Ramos (cell line): ENCODE results near the gene LRRC25.
"Not testable (repeated sequence)": the region's sequence is repeated elsewhere in the genome, so short reads cannot be mapped to it uniquely, and the experiment has no call there.

Source experiments
- in situ Hi-C: fragments of 300-500 bp; cut with MboI; formaldehyde crosslinking; loops from one replicate; pipeline ENCODE4 v1.14.3; 2022; ENCODE audit warnings: low sequenced_read_pairs; ENCODE audit not compliant: unreplicated experiment

LRRC25 gene

DNA sequence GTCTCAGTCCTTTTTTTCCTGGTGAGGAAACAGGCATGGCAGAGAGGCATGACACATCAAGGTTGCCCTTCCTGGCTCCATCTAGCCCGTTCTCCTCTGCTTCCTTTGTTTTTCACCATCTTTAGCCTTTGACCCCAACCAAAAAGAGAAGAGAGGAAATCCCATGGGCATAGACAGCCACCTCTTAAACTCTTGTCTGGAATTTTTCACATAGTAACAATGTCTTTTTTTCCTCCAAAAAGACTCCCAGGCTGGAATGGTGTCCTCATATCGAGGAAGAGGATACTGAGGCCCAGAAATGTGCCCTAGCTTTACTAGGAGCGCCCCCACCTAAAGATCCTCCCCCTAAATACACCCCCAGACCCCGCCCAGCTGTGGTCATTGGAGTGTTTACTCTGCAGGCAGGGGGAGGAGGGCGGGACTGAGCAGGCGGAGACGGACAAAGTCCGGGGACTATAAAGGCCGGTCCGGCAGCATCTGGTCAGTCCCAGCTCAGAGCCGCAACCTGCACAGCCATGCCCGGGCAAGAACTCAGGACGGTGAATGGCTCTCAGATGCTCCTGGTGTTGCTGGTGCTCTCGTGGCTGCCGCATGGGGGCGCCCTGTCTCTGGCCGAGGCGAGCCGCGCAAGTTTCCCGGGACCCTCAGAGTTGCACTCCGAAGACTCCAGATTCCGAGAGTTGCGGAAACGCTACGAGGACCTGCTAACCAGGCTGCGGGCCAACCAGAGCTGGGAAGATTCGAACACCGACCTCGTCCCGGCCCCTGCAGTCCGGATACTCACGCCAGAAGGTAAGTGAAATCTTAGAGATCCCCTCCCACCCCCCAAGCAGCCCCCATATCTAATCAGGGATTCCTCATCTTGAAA lies 11.5 kb downstream of the LRRC25 start, which contains the start of gene GDF15:
TSS of gene GDF15 (plus strand) at position 484 of the 868 bp plus-strand sequence. CDS start at position 516, 32 bp downstream.
- in situ Hi-C loops = no loop called here

DNA sequence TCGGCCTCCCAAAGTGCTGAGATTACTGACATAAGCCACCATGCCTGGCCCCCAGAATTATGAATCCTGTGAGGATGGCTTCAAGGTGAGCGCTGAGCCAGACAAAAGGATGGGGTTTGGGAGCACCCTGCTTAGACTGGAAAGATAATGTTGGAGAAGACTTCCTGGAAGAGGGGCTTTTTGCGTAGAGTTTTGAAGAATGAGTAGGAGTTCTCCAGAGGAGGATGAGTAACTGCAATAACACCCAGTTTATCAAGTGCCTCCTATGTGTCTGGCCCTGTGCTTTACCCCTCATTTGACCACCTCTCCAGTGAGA lies 12.1 kb downstream of the LRRC25 start:
- in situ Hi-C loops = no loop called here

DNA sequence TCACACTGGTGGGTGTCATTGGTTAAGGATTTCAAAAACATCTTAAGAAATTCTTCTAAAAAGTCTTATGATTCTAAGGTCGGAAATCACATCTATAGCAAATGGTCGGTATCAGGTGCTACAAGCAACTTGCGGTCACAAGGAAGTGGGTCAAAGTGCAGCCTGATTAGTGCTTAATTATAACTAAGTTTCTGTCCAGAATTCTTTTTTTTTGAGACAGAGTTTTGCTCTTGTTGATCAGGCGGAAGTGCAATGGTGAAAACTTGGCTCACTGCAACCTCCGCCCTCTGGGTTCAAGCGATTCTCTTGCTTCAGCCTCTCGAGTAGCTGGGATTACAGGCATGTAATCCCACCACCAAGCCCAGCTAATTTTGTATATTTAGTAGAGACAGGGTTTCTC lies 12.6 kb downstream of the LRRC25 start:
- in situ Hi-C loops = no loop called here

DNA sequence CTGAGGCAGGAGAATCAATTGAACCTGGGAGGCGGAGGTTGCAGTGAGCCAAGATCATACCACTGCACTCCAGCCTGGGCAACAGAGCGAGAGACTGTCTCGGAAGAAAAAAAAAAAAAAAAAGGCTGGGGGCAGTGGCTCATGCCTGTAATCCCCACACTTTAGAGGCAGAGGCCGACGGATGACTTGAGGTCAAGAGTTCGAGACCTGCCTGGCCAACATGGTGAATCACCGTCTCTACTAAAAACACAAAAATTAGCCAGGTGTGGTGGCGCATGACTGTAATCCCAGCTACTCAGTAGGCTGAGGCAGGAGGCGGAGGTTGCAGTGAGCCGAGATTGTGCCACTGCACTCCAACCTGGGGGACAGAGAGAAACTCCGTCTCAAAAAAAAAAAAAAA lies 13.8 kb downstream of the LRRC25 start:
- in situ Hi-C loops = not testable (repeated sequence)

DNA sequence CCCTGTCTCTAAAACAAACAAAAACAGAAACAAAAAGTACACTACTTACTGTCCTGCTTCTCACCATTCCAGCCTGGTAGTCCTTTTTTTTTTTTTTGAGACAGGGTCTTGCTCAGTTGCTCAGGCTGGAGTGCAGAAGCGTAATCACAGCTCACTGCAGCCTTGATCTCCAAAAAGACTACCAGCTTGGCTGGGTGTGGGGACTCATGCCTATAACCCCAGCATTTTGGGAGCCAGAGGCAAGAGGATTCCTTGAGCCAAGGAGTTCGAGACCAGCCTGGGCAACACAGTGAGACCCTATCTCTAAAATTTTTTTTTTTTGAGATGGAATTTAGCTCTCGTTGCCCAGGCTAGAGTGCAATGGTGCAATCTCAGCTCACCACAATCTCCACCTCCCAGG lies 16.6 kb downstream of the LRRC25 start:
- in situ Hi-C loops = no loop called here

DNA sequence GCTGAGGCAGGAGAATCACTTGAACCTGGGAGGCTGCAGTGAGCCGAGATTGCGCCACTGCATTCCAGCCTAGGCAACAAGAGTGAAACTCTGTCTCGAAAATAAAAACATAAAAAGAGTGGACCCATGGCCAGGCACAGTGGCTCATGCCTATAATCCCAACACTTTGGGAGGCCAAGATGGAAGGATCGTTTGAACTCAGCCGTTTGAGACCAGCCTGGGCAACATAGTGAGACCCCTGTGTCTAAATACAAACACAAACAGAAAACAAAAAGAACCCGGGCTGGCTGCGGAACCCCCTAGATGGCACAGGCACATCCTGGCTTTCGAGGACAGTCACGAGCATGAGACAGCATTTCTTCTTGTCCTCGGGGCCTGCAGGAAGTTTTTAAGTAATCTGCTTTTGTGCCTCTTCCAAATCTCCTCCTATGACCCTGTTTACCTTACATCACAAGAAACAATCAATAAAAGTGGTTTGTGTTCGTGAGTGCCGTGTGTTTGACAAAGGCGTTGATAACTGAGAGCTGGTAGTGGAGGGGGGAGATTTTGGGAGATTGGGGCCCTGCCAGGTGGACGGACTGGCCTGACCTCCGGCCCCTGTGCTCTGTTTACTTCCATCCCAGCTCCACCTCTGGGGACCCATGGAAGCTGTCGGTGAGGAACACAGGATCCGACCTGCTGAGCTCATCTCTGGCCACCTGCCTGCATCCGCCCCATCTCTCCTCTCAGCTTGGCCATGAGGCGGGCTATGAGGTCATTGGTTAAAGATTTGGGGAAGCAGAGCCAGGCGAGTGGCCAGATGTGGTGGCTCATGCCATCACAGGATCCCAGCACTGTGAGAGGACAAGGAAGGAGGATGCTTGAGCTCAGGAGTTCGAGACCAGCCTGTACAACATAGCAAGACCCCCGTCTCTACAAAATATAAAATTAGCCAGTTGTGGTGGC lies 17.3 kb downstream of the LRRC25 start:
- in situ Hi-C loops = no loop called here

DNA sequence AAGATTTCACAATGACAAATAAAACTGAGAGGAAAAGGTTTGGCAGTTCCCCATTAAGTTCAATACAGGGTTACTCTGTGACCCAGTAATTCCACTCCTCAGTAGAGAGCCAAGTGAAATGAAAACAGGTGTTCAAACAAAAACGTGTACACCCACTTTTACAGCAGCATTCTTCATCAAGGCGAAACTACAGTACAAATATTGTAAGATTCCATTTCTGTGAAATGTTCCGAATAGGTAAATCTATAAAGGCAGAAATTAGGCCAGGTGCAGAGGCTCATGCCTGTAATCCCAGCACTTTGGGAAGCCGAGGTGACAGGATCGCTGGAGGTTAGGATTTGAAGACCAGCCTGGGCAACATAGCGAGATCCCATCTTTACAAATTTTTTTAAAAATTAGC lies 20.4 kb downstream of the LRRC25 start:
- in situ Hi-C loops = no loop called here

DNA sequence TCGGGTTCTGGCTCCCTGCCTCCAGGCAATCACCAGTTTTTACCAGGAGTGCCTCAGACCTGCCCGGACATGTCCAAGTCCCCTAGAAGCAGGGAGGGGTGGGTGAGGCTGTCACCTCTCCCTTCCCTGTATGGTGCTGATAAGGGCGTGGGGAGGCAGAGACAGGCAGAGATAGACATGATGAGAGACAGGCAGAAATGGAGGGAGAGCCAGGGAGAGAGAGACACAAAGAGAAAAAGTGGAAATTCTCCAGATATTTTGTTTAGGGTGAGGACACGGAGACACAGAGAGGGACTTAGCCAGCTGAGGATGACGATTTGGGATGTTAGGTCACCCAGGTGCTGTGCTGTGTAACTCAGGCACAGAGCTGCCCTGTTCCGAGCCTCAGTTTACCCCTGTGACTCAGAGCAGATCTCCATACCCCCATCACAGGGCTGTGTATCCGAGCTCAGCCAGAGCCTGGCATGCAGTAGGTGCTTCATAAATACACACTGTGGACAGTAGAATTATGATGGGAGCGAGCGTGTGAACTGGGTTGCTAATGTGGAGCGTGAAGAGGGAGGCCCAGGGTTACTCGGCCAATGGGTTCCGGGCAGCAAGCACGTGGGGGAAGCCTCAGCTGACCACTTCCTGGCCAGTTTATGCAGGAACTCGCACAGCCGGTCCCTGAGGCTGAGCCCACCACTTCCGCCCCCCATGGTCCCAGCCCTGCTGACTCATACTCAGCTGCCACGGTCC lies 23.4 kb downstream of the LRRC25 start:
- in situ Hi-C loops = no loop called here

DNA sequence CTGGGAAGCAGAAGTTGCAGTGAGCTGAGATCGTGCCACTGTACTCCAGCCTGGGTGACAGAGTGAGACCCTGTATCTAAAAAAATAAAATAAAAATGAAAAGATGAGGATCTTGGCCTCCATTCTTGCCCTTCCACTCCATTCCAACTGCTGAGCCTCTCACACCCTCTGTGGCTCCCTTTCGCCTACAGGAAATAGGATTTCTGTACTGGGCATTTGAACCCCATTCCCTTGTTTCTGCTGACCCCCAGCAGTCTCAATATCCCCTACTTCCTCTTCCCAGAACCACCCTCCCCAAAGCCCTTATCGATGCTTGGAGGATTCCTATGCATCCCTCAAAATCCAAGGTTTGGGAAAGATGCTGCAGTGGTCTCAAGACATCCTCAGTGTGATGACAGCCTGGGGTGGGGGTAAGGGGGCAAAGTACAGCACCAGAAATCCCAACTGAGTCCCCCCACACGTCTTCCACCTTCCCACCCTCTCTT lies 24.0 kb downstream of the LRRC25 start:
- in situ Hi-C loops = no loop called here

DNA sequence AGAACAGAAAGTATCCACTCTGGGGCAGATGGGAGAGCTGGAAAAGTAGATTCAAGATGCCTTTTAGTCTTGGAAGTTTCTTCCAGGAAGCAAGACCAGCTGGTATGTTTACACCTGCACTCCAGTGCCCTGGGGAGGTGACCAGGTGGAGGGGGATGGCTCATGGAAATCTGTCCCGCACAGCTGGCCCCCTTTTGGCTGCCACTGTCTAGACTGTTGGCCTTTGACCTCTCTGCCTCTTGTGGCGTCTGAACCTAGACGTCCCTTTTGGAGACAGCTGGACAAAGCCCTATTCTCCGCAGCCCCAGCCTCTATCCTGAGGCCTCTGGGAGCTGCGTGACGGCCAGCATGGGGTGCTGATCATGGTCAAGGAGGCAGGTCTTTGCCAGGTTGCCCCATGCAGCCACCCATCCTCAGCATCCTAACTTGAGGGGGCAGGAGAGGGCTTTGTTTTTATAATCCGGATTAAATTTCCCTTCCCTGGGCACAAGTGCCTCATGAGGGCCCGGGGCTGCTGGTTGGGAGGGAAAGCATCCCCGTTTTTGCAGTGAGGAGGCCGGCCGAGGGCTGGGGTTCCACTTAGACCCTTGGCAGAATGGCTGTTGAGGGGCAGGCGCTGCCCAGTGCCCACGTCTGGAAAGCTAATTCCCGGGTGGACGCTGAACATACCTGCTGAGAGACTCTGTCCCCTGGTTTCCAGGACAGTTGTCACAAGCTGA lies 28.8 kb downstream of the LRRC25 start:
- in situ Hi-C loops = no loop called here

DNA sequence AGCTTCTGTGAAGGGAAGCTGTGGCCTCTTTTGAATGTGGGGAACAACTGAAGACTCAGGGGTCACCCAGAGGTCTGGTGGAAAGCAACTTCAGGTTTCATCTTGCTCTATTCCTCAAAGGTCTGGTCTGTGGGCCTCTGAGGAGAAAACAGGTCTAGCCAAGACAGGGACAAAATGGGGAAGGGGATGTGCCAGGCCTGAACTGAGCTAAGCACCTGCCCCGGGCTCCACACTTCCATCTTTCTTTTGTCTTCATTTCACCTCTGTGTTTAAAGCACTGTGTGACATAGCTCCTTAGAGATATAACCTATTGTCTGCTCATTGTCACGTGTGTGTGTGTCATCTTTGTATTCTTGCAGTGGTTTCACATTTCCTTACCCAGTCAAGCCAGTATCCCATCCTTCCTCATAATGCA lies 31.4 kb downstream of the LRRC25 start:
- in situ Hi-C loops = no loop called here

DNA sequence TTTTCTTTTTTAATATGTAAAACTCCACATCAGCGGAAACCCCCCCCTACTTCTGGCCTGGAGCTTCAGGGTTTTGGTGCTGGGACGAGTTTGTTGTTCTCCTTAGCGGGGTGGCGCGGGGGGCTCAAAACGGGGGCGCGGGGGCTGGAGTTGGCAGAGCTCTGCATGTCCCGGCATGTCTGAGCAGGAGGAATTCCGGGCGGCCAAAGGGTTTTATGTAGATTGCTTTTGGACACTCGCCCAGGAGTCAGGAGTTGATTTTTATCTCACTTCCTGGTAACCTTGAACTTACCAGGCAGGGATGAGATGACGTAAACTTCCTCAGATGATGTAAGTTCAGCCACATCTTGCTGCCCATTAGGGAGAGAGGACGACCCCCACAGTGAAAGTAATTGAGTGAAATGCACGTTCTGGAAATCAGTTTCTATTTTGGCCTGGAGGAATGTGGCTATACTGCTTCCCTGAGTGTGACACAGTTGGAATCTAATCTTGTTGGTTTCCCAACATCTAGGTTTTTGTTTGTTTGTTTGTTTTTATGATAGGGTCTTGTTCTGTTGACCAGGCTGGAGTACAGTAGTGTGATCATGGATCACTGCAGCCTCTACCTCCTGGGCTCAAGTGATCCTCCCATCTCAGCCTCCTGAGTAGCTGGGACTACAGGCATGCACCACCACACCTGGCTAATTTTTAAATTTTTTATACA lies 32.4 kb downstream of the LRRC25 start:
- in situ Hi-C loops = no loop called here

DNA sequence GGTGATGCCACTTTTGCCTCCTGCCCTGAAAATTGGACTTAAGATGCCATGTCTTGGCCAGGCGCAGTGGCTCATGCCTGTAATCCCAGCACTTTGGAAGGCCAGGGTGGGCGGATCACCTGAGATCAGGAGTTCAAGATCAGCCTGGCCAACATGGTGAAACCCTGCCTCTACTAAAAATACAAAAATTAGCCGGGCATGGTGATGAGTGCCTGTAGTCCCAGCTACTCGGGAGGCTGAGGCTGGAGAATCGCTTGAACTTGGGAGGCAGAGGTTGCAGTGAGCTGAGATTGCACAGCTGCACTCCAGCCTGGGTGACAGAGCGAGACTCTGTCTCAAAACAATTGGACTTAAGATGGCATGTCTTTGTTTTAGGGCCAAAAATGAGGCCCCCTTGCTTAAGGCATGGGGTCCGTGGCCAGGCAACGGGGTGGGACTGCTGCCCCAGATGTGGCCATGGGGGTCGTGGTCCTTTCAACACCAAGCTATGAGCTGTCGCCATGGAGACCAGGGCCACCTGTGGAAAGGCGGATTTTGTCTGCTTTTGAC lies 33.1 kb downstream of the LRRC25 start:
- in situ Hi-C loops = not testable (repeated sequence)

DNA sequence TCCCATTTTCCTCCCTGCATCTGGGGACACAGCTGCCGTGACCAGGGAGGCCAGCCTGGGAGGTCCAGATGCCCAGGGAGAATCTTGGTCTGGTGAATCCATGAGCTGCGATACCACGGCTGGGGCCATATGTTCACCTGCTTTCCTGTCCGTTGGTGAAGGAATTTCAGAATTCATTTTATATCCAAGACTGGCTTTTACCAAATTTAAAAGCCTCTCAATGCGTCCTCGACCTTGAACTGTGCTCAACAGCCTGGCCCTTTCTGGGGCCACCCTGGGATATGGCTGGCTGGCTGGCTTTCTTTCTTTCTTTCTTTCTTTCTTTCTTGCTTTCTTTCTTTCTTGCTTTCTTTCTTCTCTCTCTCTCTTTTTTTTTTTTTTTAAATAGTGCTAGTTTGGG lies 33.6 kb downstream of the LRRC25 start:
- in situ Hi-C loops = no loop called here

DNA sequence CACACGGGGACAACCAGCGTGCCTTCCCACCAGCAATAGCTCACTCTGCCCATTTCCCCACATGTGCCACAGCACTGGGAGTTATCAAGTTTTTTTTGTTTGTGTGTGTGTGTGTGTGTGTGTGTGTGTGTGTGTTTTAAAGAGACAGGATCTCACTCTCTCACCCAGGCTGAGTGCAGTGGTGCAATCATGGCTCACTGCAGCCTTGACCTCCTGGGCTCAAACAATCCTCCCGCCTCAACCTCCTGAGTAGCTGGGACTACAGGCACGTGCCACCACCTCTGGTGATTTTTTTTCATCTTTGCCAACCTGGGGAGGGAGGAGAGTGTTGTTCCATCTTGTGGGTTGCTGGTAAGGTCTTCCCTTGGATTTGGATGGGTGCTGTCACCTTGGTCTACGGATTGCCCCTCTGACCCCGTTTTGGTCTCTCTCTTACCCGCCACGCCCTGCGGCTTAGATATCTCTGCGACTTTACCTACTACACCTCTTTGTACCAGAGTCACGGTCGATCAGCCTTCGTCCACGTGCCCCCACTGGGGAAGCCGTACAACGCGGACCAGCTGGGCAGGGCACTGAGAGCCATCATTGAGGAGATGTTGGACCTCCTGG lies 34.4 kb downstream of the LRRC25 start:
- in situ Hi-C loops = no loop called here

DNA sequence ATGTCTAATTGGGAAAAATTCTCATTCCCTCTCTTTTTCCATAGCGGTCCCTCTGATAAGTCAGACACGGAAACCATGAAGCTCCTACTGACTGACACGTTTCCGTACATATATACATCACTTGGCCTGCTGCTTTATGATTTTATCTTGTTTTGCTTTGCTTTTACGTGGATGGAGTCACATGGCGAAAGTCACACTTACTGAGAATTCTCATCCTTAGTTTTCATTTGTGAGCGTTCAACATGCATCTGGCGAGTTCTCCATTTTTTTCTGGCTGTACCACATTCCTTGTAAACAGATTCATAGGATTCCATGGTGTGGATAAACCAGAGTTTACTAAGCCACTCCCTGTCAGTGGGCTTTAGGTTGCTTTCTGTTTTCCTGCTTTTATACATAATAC lies 35.8 kb downstream of the LRRC25 start:
- in situ Hi-C loops = no loop called here

DNA sequence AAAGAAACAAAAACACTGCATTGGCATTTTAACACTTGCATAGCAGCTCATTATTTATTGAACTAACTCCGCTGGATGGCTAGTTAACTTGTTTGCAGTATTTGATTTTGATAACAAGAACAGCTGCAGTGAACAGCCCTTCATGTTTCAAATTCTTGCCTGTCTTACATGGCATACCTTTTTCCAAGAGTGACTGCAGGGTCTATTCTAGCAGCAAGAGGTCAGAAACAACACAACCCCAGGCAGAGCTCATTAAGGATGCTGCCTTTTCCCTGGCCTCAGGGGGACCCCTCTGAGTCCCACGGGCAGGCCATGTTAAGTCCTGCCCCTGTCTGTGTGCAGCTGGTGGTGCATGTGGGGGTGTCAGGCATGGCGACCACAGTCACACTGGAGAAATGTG lies 40.4 kb downstream of the LRRC25 start:
- in situ Hi-C loops = no loop called here

DNA sequence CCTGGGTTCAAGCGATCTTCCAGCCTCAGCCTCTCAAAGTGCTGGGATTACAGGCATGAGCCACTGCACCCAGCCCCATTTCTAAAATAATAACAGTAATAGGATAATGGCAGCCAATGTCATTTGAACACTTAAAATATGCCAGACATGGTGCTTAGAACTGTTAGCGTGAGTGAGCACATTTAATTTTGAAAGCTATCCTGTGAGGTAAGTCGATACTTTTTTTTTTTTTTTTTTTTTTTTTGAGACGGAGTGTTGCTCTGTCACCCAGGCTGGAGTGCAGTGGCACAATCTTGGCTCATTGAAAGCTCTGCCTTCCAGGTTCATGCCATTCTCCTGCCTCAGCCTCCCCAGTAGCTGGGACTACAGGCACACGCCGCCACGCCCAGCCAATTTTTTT lies 42.7 kb downstream of the LRRC25 start:
- in situ Hi-C loops = not testable (repeated sequence)
